Suprapubic skin (tissue), 4 donors: ENCODE data around the gene TMEM245.

Source experiments
- POLR2A ChIP-seq, 2 donors: fragments of 450-650 bp; IDR thresholded peaks; one replicate each; pipeline ENCODE4 v1.6.1; 2017; ENCODE audit warnings: antibody characterized with exemption in 2 of 2, mild to moderate bottlenecking in 2 of 2, moderate library complexity in 2 of 2
- POLR2AphosphoS5 ChIP-seq, 3 donors: sonication (generic); formaldehyde crosslinking; IDR thresholded peaks; one replicate each; pipeline ENCODE4 v1.6.1; 2017; ENCODE audit warnings: antibody characterized with exemption in 3 of 3
- TF ChIP-seq, protein P1 (sequence below), 2 donors: fragments of 200-600 bp in 1 of 2; fragments of 450-650 bp in 1 of 2; sonication (generic) in 1 of 2; IDR thresholded peaks; one replicate each; pipeline ENCODE4 v1.5.1; 2016 to 2019; ENCODE audit warnings: antibody characterized with exemption in 2 of 2, mild to moderate bottlenecking in 1 of 2, moderate library complexity in 1 of 2

DNA sequence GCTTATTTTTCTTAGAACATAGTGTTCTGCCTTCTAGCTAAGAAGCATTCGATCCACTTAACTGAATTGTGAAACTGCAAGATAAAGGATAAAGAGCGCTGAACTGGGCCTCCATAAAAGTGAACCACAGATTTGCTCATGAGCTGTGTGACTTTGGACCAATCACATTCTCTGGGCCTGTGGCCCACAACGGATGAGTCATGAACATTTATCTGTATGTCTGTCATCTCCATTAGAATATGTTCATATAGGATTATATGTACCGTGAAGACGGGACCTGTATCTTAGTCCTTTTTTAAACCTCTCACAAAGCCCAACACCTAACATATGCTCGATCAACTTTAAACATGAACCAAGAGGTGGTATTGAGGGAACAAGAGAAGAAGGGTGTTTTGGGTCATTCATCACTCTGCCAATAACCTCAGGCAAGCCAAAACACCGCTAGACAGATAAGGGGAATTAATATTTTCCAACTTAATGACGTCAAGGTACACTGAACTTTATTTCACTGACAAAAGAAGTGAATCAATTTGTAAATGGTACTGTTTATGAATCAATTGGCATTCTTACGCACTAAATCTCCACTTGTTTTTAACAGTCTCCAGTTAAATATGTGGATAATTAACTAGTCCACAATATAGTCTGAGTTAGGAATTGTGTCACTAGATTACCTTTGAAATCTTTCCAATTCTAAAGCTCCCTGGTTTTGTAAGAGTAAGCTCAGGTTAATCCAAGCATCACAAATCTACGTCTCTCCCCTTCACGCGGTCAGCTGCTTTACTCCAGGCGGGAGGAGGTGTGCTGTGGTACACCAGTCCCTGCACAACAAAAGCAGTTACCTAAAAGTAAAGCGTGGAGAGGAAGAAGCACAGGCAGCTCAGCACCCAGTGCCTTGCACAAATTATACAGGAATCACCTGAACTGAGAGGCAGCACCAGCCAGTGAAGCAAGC lies 1.6 kb downstream of the TMEM245 start:
- TF ChIP-seq, protein P1, sequence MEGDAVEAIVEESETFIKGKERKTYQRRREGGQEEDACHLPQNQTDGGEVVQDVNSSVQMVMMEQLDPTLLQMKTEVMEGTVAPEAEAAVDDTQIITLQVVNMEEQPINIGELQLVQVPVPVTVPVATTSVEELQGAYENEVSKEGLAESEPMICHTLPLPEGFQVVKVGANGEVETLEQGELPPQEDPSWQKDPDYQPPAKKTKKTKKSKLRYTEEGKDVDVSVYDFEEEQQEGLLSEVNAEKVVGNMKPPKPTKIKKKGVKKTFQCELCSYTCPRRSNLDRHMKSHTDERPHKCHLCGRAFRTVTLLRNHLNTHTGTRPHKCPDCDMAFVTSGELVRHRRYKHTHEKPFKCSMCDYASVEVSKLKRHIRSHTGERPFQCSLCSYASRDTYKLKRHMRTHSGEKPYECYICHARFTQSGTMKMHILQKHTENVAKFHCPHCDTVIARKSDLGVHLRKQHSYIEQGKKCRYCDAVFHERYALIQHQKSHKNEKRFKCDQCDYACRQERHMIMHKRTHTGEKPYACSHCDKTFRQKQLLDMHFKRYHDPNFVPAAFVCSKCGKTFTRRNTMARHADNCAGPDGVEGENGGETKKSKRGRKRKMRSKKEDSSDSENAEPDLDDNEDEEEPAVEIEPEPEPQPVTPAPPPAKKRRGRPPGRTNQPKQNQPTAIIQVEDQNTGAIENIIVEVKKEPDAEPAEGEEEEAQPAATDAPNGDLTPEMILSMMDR (IDR thresholded peaks at IDR 0.05) = no peak
- TF ChIP-seq POLR2AphosphoS5 (IDR thresholded peaks at IDR 0.05) = no peak
- TF ChIP-seq POLR2A (IDR thresholded peaks at IDR 0.05) = no peak
